Vagina (tissue), 2 donors: ENCODE results near the gene MACIR.

Experiments used
- POLR2AphosphoS5 ChIP-seq, 2 donors: sonication (generic); formaldehyde crosslinking; IDR thresholded peaks; one replicate each; pipeline ENCODE4 v1.9.0; 2017; ENCODE audit warnings: antibody characterized with exemption in 2 of 2, mild to moderate bottlenecking in 2 of 2, low read depth in 1 of 2; ENCODE audit not compliant: insufficient read depth in 1 of 2
- TF ChIP-seq, protein P1 (sequence below), 3 experiments: fragments of 450-650 bp in 2 of 3; fragments of 200-600 bp in 1 of 3; sonication (generic) in 1 of 3; IDR thresholded peaks; one replicate each; pipeline ENCODE4 v1.5.1; 2017 to 2019; ENCODE audit warnings: antibody characterized with exemption in 3 of 3, mild to moderate bottlenecking in 2 of 3, moderate library complexity in 2 of 3

GRCh38 chr5:103298607-103299188 is 40.1 kb downstream of the MACIR start:
- TF ChIP-seq POLR2AphosphoS5 (IDR thresholded peaks at IDR 0.05; ENCODE audit: insufficient read depth in 1 of 2, low read depth in 1 of 2): no peak
- TF ChIP-seq, protein P1, sequence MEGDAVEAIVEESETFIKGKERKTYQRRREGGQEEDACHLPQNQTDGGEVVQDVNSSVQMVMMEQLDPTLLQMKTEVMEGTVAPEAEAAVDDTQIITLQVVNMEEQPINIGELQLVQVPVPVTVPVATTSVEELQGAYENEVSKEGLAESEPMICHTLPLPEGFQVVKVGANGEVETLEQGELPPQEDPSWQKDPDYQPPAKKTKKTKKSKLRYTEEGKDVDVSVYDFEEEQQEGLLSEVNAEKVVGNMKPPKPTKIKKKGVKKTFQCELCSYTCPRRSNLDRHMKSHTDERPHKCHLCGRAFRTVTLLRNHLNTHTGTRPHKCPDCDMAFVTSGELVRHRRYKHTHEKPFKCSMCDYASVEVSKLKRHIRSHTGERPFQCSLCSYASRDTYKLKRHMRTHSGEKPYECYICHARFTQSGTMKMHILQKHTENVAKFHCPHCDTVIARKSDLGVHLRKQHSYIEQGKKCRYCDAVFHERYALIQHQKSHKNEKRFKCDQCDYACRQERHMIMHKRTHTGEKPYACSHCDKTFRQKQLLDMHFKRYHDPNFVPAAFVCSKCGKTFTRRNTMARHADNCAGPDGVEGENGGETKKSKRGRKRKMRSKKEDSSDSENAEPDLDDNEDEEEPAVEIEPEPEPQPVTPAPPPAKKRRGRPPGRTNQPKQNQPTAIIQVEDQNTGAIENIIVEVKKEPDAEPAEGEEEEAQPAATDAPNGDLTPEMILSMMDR (IDR thresholded peaks at IDR 0.05): no peak
